Nephron (organoid): ENCODE data around the gene KCNAB1.

Experiments used
- H3K27ac Mint-ChIP-seq, 3 experiments: 2 replicates each; pipeline ENCODE4 v1.8.0; 2020; ENCODE audit warnings: mixed read lengths in 3 of 3, mild to moderate bottlenecking in 2 of 3, moderate library complexity in 1 of 3
- H3K27me3 Mint-ChIP-seq: 2 replicates; pipeline ENCODE4 v1.8.0; 2021; ENCODE audit warnings: low read depth, mild to moderate bottlenecking, moderate library complexity, mixed read lengths
- H3K36me3 Mint-ChIP-seq: 2 replicates; pipeline ENCODE4 v1.8.0; 2020; ENCODE audit warnings: low read depth, mixed read lengths
- H3K4me1 Mint-ChIP-seq: 2 replicates; pipeline ENCODE4 v1.8.0; 2020; ENCODE audit warnings: mixed read lengths
- H3K4me3 Mint-ChIP-seq, 3 experiments: 2 replicates each; pipeline ENCODE4 v1.8.0; 2020; ENCODE audit warnings: mild to moderate bottlenecking in 3 of 3, mixed read lengths in 3 of 3, moderate library complexity in 2 of 3
- H3K9me3 Mint-ChIP-seq: 2 replicates; pipeline ENCODE4 v1.8.0; 2020; ENCODE audit warnings: mixed read lengths
- CTCF ChIP-seq, 3 experiments: fragments of 200-600 bp; sonication (generic); IDR thresholded peaks; one replicate each; pipeline ENCODE4 v1.5.0; 2021; ENCODE audit warnings: antibody characterized with exemption in 3 of 3; ENCODE audit not compliant: unreplicated experiment in 3 of 3

Gene KCNAB1

DNA sequence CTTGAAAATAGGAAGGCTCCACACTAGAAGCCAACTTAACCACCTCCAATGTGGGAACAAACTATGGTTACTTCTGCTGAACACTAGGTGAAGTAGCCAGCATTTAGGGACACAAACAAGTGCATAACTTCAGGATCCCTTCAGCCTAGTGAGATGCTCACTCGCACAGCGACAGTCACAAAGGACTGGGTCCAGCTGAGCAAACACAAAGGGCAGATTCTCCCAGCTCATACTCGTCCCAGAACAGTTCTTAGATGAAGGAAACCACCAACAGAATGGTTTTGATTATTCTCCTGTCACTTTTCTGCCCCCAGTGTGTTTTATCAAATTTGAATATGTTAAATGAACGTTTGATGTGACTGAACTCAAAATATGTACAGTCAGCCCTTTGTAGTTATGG lies 201.6 kb downstream of the KCNAB1 start:
- no peak overlapping the region for H3K27ac Mint-ChIP-seq
- no peaks in the 10 kb centered on the region for H3K36me3 Mint-ChIP-seq
- no peaks in the 10 kb centered on the region for H3K9me3 Mint-ChIP-seq
- H3K4me1 Mint-ChIP-seq: no peaks in the 10 kb centered on the region
- H3K4me3 Mint-ChIP-seq: no peak overlapping the region
- no peaks in the 10 kb centered on the region for H3K27me3 Mint-ChIP-seq
- TF ChIP-seq CTCF (IDR thresholded peaks at IDR 0.05; ENCODE audit: unreplicated experiment in 3 of 3): no peak

DNA sequence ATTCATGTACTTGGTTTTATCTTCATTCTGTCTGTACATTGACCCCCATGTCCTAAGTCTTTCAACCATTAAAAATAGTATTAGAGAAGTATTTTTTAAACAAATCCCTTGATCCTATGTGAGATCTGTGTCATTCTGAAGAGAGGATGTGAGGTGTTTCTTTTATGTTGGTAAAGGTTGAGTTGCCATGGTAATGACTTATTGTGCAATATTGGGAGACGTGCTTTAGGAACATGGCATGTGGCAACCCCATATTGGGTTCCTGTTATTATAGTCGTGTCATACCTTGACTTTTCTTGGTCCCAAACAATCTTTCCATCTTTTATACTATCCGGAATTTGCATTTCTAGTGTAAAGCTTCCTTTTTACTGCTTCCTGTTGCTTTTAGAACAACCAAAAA lies 203.1 kb downstream of the KCNAB1 start:
- Mint-ChIP-seq H3K27ac (no peak overlapping the region), H3K4me1 (no peaks in the 10 kb centered on the region)

GRCh38 chr3:156330415-156330814 lies 210.0 kb downstream of the KCNAB1 start:
- Mint-ChIP-seq H3K27ac (no peak overlapping the region), H3K4me1 (no peaks in the 10 kb centered on the region), H3K27me3 (no peaks in the 10 kb centered on the region), H3K36me3 (no peaks in the 10 kb centered on the region), H3K9me3 (no peaks in the 10 kb centered on the region), H3K4me3 (no peak overlapping the region)
- no peak for TF ChIP-seq CTCF (IDR thresholded peaks at IDR 0.05; ENCODE audit: unreplicated experiment in 3 of 3)

More for the DNA sequence above, 203.1 kb downstream of the KCNAB1 start:
- no peaks in the 10 kb centered on the region for H3K27me3 Mint-ChIP-seq
- no peak for TF ChIP-seq CTCF (IDR thresholded peaks at IDR 0.05; ENCODE audit: unreplicated experiment in 3 of 3)
- H3K4me3 Mint-ChIP-seq: no peak overlapping the region
- no peaks in the 10 kb centered on the region for H3K9me3 Mint-ChIP-seq
- no peaks in the 10 kb centered on the region for H3K36me3 Mint-ChIP-seq

- Mint-ChIP-seq H3K36me3 (no peaks in the 10 kb centered on the region), H3K4me1 (no peaks in the 10 kb centered on the region), H3K27me3 (no peaks in the 10 kb centered on the region), H3K27ac (no peak overlapping the region), H3K4me3 (no peak overlapping the region), H3K9me3 (no peaks in the 10 kb centered on the region)
- no peak for TF ChIP-seq CTCF (IDR thresholded peaks at IDR 0.05; ENCODE audit: unreplicated experiment in 3 of 3)
These were observed 211.9 kb downstream of the KCNAB1 start for GRCh38 chr3:156332304-156332703.

DNA sequence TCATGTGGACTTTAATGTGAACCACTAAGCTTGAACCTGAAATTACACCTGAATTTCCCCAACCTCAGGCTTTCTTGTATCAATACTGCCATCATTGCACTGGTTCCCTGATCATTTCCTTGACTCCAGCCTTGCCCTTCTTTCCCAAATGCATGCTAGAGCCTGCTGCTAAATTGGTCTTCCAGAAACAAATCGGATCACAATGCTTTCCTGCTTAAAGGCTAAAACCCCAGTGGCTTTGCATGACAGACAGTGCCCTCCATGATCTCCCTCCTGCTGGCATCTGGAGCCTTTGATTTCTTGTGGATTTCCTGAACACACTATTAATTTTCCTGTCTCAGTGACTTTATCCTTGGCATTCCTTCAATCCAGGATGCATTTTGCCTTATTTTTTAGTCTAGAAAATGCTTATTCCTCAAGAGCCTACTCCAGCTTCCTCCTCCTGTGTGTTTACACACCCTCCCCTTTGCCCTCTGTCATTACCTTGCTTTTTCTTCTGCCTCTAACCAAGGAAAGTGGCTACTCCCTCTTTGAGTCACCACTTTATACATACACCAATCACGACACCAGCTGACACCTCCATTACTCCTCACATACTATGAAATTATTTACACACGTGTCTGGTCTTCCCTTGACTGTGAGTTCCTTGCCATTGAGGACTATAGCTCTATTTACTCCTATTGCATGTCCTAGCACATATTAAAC lies 214.6 kb downstream of the KCNAB1 start:
- no peaks in the 10 kb centered on the region for H3K27me3 Mint-ChIP-seq
- peak overlapping the region in 1 of 3 experiments; percentile 29 for H3K27ac Mint-ChIP-seq
- H3K4me1 Mint-ChIP-seq: no peaks in the 10 kb centered on the region
- H3K4me3 Mint-ChIP-seq: no peak overlapping the region
- no peak for TF ChIP-seq CTCF (IDR thresholded peaks at IDR 0.05; ENCODE audit: unreplicated experiment in 3 of 3)
- H3K36me3 Mint-ChIP-seq: no peaks in the 10 kb centered on the region
- H3K9me3 Mint-ChIP-seq: no peaks in the 10 kb centered on the region

- Mint-ChIP-seq H3K4me1 (no peaks in the 10 kb centered on the region), H3K36me3 (no peaks in the 10 kb centered on the region), H3K27me3 (no peaks in the 10 kb centered on the region), H3K4me3 (no peak overlapping the region), H3K27ac (no peak overlapping the region), H3K9me3 (no peaks in the 10 kb centered on the region)
- no peak for TF ChIP-seq CTCF (IDR thresholded peaks at IDR 0.05; ENCODE audit: unreplicated experiment in 3 of 3)
These were observed 219.1 kb downstream of the KCNAB1 start for GRCh38 chr3:156339491-156339890.
